MCF 10A (cell line): ENCODE data around the gene RELL1. TPM values are rescaled to one million over a fixed set of nuclear protein-coding genes. Genes with fewer than 3 reads are reported as not detected.

Experiments used
- BruUV-seq: library from RNA; stranded (reverse); fragments of 400-500 nt; replicated peaks from 2 replicates; lab custom pipeline; 2021; lab: Mats Ljungman, UMichigan
- CTCF ChIA-PET: fragments of 300-600 bp; sonication (Branson Sonifier 250); formaldehyde crosslinking; extraction: SDS; loops from one replicate; lab custom pipeline; 2021; ENCODE audit warnings: antibody characterized with exemption, inconsistent platforms; lab: Yijun Ruan, JAX
- POLR2A ChIA-PET: fragments of 300-600, 350-650 bp; sonication (Branson Sonifier 250); formaldehyde crosslinking; extraction: SDS; loops from one replicate; lab custom pipeline; 2020; ENCODE audit warnings: antibody characterized with exemption, inconsistent platforms; lab: Yijun Ruan, JAX
- DNase-seq: peaks from one replicate; pipeline ENCODE4 v3.0.0-alpha.2; 2018; ENCODE audit not compliant: unreplicated experiment
- H3K27ac Mint-ChIP-seq: one replicate; pipeline ENCODE4 v1.8.0; 2022; ENCODE audit warnings: mild to moderate bottlenecking, low read depth, mixed read lengths; ENCODE audit not compliant: unreplicated experiment
- H3K27me3 Mint-ChIP-seq: one replicate; pipeline ENCODE4 v1.8.0; 2022; ENCODE audit warnings: mixed read lengths; ENCODE audit not compliant: insufficient read depth, unreplicated experiment
- H3K36me3 Mint-ChIP-seq: one replicate; pipeline ENCODE4 v1.8.0; 2022; ENCODE audit warnings: mild to moderate bottlenecking, moderate library complexity, mixed read lengths; ENCODE audit not compliant: insufficient read depth, unreplicated experiment
- H3K4me1 Mint-ChIP-seq: one replicate; pipeline ENCODE4 v1.8.0; 2022; ENCODE audit warnings: mixed read lengths; ENCODE audit not compliant: insufficient read depth, unreplicated experiment
- H3K4me3 Mint-ChIP-seq: one replicate; pipeline ENCODE4 v1.8.0; 2022; ENCODE audit warnings: mild to moderate bottlenecking, moderate library complexity, mixed read lengths; ENCODE audit not compliant: unreplicated experiment
- H3K9me3 Mint-ChIP-seq: one replicate; pipeline ENCODE4 v1.8.0; 2022; ENCODE audit warnings: mixed read lengths; ENCODE audit not compliant: unreplicated experiment
- intact Hi-C: fragments of 100-400 bp; cut with micrococcal nuclease; formaldehyde crosslinking; loops from 2 replicates; pipeline ENCODE4 v1.14.1; 2022
- total RNA-seq: library from RNA; stranded (reverse); gene quantifications from 2 replicates; pipeline ENCODE4 v1.2.3, GENCODE V29; 2022
- TF ChIP-seq, protein P1 (sequence below): fragments of 200-600 bp; IDR thresholded peaks from one replicate; pipeline ENCODE4 v1.8.0; 2022; ENCODE audit warnings: antibody characterized with exemption, mild to moderate bottlenecking; ENCODE audit not compliant: unreplicated experiment

RELL1 gene
- total RNA-seq, 1 experiment from 2014 or later, result 28.6 TPM

DNA sequence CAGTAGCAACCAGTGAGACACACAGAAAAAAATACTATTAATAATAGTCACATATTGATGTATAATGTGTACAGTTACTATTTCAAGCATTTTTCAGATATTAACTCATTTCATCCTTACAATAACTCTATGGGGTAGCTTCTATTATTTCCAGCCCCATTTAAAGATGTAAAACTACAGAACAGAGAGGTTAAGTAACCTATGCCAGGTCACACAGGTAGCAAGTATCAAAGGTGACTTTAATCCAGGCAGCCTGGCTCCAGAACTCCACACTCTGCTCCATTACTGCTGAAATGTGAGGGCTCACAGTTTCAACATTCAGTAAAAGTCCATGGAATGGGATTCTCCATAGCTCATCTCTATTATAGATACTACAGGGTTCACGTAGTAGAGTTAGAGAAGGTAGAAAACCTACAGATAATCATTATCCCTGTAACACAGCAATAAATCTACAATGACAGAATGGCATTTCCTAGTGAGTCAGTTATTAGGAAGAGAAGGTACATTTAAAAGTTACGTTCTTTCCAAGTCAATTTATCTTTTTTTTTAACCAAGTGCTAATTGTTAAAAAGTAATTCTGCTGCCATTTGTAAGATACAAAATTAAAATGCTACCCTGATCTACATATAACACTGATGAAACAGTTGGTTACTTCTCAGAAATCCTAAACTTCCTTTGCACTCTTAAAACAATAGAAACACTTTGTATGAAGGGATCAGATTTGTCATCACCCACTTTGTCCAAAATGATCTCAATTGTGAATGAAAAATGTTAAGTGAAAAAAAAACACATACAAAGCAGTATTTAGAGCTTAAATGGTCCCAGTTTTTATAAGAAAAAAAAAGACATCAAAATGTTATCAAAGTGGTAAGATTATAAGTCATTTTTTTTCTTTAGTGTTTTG, 18.7 kb downstream of the RELL1 start:
- peaks cover 5% of the 10 kb centered on the region for H3K36me3 Mint-ChIP-seq
- CTCF ChIA-PET, result interaction anchor here (0.6 to 1.9 kb wide), 8 partner anchors 46 to 426 kb away, joined by 3 to 9 read pairs (median 4); no protein-coding TSS in a partner anchor
- no peak for DNase-seq
- TF ChIP-seq, protein P1, sequence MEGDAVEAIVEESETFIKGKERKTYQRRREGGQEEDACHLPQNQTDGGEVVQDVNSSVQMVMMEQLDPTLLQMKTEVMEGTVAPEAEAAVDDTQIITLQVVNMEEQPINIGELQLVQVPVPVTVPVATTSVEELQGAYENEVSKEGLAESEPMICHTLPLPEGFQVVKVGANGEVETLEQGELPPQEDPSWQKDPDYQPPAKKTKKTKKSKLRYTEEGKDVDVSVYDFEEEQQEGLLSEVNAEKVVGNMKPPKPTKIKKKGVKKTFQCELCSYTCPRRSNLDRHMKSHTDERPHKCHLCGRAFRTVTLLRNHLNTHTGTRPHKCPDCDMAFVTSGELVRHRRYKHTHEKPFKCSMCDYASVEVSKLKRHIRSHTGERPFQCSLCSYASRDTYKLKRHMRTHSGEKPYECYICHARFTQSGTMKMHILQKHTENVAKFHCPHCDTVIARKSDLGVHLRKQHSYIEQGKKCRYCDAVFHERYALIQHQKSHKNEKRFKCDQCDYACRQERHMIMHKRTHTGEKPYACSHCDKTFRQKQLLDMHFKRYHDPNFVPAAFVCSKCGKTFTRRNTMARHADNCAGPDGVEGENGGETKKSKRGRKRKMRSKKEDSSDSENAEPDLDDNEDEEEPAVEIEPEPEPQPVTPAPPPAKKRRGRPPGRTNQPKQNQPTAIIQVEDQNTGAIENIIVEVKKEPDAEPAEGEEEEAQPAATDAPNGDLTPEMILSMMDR, result no peak
- TSS peak; percentile 99 for BruUV-seq
- POLR2A ChIA-PET, result interaction anchor here (0.7 to 3.1 kb wide), 22 partner anchors 9 to 1000 kb away, joined by 3 to 19 read pairs (median 4); partner anchors contain the start of genes PGM2 and RELL1
- H3K4me3 Mint-ChIP-seq, result peak overlapping the region; percentile 63
- no peaks in the 10 kb centered on the region for H3K9me3 Mint-ChIP-seq
- H3K27ac Mint-ChIP-seq, result peak overlapping the region; percentile 97
- intact Hi-C loops, result loop anchor here (5.0 kb wide), 1 partner anchor 65 kb away; no protein-coding TSS in a partner anchor
- no peaks in the 10 kb centered on the region for H3K27me3 Mint-ChIP-seq
- H3K4me1 Mint-ChIP-seq, result peaks cover 31% of the 10 kb centered on the region

DNA sequence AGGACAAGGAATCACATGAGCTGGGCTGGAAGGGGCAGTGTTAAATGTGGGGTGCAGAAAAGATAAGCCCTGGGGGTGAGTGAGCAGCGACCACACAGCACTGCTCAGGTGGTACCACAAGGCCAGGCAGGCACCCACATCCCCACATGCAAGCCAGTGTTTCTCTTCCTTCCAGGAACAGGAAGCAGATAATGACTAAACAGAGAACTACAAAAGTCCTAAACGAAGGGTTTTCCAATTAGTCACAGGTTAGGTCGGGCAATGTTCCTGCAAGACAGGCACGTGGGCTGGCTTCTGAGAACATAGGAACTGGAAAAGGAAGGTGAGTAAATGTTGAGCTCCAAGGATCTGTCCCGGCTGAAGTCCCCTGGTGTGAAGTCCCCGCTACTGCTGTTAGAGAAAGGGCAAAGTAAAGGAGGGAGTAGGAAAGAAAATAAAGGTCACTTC, 19.5 kb downstream of the RELL1 start:
- no peaks in the 10 kb centered on the region for H3K9me3 Mint-ChIP-seq
- intact Hi-C loops, result loop anchor here (1.0 to 5.0 kb wide), 2 partner anchors 20 to 64 kb away; partner anchors contain the start of gene RELL1
- peak overlapping the region; percentile 63 for H3K4me3 Mint-ChIP-seq
- peaks cover 37% of the 10 kb centered on the region for H3K4me1 Mint-ChIP-seq
- ChIA-PET POLR2A (interaction anchor here (0.6 to 3.1 kb wide), 22 partner anchors 9 to 1000 kb away, joined by 3 to 19 read pairs (median 4); partner anchors contain the start of genes PGM2 and RELL1), CTCF (interaction anchor here (0.7 to 1.9 kb wide), 9 partner anchors 12 to 425 kb away, joined by 3 to 9 read pairs (median 4); no protein-coding TSS in a partner anchor)
- H3K36me3 Mint-ChIP-seq, result peaks cover 5% of the 10 kb centered on the region
- no peaks in the 10 kb centered on the region for H3K27me3 Mint-ChIP-seq
- TF ChIP-seq, protein P1, result no peak
- DNase-seq, result peak; percentile 95
- BruUV-seq, result no TSS peak
- peak overlapping the region; percentile 97 for H3K27ac Mint-ChIP-seq

- Mint-ChIP-seq H3K36me3 (peaks cover 4% of the 10 kb centered on the region), H3K4me3 (no peak overlapping the region), H3K27ac (peak overlapping the region; percentile 47), H3K4me1 (peaks cover 41% of the 10 kb centered on the region), H3K27me3 (no peaks in the 10 kb centered on the region), H3K9me3 (no peaks in the 10 kb centered on the region)
- ChIA-PET CTCF (interaction anchor here (1.8 to 1.9 kb wide), 3 partner anchors 11 to 63 kb away, joined by 4 to 9 read pairs (median 6); no protein-coding TSS in a partner anchor), POLR2A (interaction anchor here (0.9 to 3.1 kb wide), 9 partner anchors 11 to 161 kb away, joined by 3 to 19 read pairs (median 4); partner anchors contain the start of gene RELL1)
- TF ChIP-seq, protein P1, result no peak
- no TSS peak for BruUV-seq
- intact Hi-C loops, result loop anchor here (1.0 to 5.0 kb wide), 2 partner anchors 21 to 63 kb away; partner anchors contain the start of gene RELL1
- no peak for DNase-seq
These were observed 20.5 kb downstream of the RELL1 start for GRCh38 chr4:37665333-37666320.
